WERI-Rb-1 (cell line): Measurements from ENCODE around the gene PIP4K2C.
"Not testable (repeated sequence)": the region's sequence is repeated elsewhere in the genome, so short reads cannot be mapped to it uniquely, and the experiment has no call there.

Experiments
- DNase-seq: peaks from one replicate; pipeline ENCODE4 v3.0.0-alpha.2; 2020
- H3K27ac ChIP-seq: fragments of 250-450 bp; sonication (Bioruptor Pico); 2 replicates; pipeline ENCODE4 v1.5.1; 2020; ENCODE audit warnings: mild to moderate bottlenecking, moderate library complexity
- H3K27me3 ChIP-seq: fragments of 250-450 bp; sonication (Bioruptor Pico); 2 replicates; pipeline ENCODE4 v1.5.1; 2021; ENCODE audit warnings: mild to moderate bottlenecking, low read depth, moderate library complexity; ENCODE audit not compliant: insufficient read depth, severe bottlenecking
- H3K36me3 ChIP-seq: fragments of 250-450 bp; sonication (Bioruptor Pico); 2 replicates; pipeline ENCODE4 v1.5.1; 2020; ENCODE audit warnings: mild to moderate bottlenecking, moderate library complexity
- H3K4me3 ChIP-seq: 2 replicates; pipeline ENCODE4 v1.5.1; 2011; ENCODE audit warnings: low read depth, mild to moderate bottlenecking, control low read depth, low read length
- H3K9me3 ChIP-seq: fragments of 250-450 bp; sonication (Bioruptor Pico); 2 replicates; pipeline ENCODE4 v1.5.1; 2021; ENCODE audit warnings: mild to moderate bottlenecking, moderate library complexity; ENCODE audit not compliant: severe bottlenecking
- CTCF ChIP-seq: IDR thresholded peaks from 2 replicates; pipeline ENCODE4 v1.5.1; 2011; ENCODE audit warnings: low read depth, mild to moderate bottlenecking, control low read depth, inconsistent platforms, low read length

PIP4K2C gene

GRCh38 chr12:57585156-57585555 is 5.8 kb upstream of the PIP4K2C start:
- Histone ChIP-seq H3K27me3 (no peaks in the 10 kb centered on the region), H3K27ac (no peak overlapping the region), H3K9me3 (no peaks in the 10 kb centered on the region), H3K4me3 (no peak overlapping the region), H3K36me3 (peaks cover 21% of the 10 kb centered on the region)
- TF ChIP-seq CTCF, result no peak
- DNase-seq, result no peak

GRCh38 chr12:57586128-57586527 is 4.9 kb upstream of the PIP4K2C start:
- H3K9me3 ChIP-seq, result no peaks in the 10 kb centered on the region
- H3K27me3 ChIP-seq, result no peaks in the 10 kb centered on the region
- no peak for TF ChIP-seq CTCF
- H3K4me3 ChIP-seq, result no peak overlapping the region
- DNase-seq, result no peak
- H3K36me3 ChIP-seq, result peaks cover 15% of the 10 kb centered on the region; the same call in 1 of the 2 replicates
- no peak overlapping the region for H3K27ac ChIP-seq

- H3K4me3 ChIP-seq, result no peak overlapping the region
- H3K36me3 ChIP-seq, result peaks cover 7% of the 10 kb centered on the region; the same call in 1 of the 2 replicates
- no peak for DNase-seq
- TF ChIP-seq CTCF, result no peak
- no peaks in the 10 kb centered on the region for H3K9me3 ChIP-seq
- no peaks in the 10 kb centered on the region for H3K27me3 ChIP-seq
- H3K27ac ChIP-seq, result no peak overlapping the region
Observed at GRCh38 chr12:57586832-57587429, 4.1 kb upstream of the PIP4K2C start.

- H3K27me3 ChIP-seq, result not testable (repeated sequence)
Observed at GRCh38 chr12:57588951-57589610, 1.9 kb upstream of the PIP4K2C start.

GRCh38 chr12:57590479-57590863 is 521 bp upstream of the PIP4K2C start:
- Histone ChIP-seq H3K4me3 (peak overlapping the region; percentile 69), H3K36me3 (peaks cover 12% of the 10 kb centered on the region), H3K27me3 (no peaks in the 10 kb centered on the region), H3K27ac (peak overlapping the region; percentile 71), H3K9me3 (no peaks in the 10 kb centered on the region)
- DNase-seq, result no peak
- TF ChIP-seq CTCF, result no peak

More at GRCh38 chr12:57588951-57589610, 1.9 kb upstream of the PIP4K2C start:
- H3K9me3 ChIP-seq, H3K36me3 ChIP-seq, DNase-seq, H3K27ac ChIP-seq, H3K4me3 ChIP-seq: not testable (repeated sequence)

GRCh38 chr12:57591782-57592325 is 862 bp downstream of the PIP4K2C start:
- peak overlapping the region; percentile 71; the same call in 1 of the 2 replicates for H3K27ac ChIP-seq
- peak overlapping the region; percentile 69 for H3K4me3 ChIP-seq
- H3K9me3 ChIP-seq, result no peaks in the 10 kb centered on the region
- peaks cover 21% of the 10 kb centered on the region for H3K36me3 ChIP-seq
- DNase-seq, result peak; percentile 33
- TF ChIP-seq CTCF, result no peak
- H3K27me3 ChIP-seq, result no peaks in the 10 kb centered on the region
